Activated T-cell treated with anti-CD3 and anti-CD28 coated beads for 1 hour (primary cell): Measurements from ENCODE around the gene CD70.
"Not testable (repeated sequence)": the region's sequence is repeated elsewhere in the genome, so short reads cannot be mapped to it uniquely, and the experiment has no call there.

Experiments
- DNase-seq: peaks from one replicate; pipeline ENCODE4 v3.0.0-alpha.2; 2020; ENCODE audit warnings: low read depth

The CD70 gene

GRCh38 chr19:6597471-6598253 lies 6.7 kb upstream of the CD70 start:
- DNase-seq, result not testable (repeated sequence)

- DNase-seq, result no peak
These were observed 5.7 kb upstream of the CD70 start for GRCh38 chr19:6596621-6597020.

GRCh38 chr19:6593651-6594416 lies 2.9 kb upstream of the CD70 start:
- no peak for DNase-seq

- DNase-seq, result no peak
These were observed 608 bp downstream of the CD70 start for GRCh38 chr19:6590258-6590826.

GRCh38 chr19:6589711-6590257 lies 1.2 kb downstream of the CD70 start:
- no peak for DNase-seq

GRCh38 chr19:6588508-6589345 lies 2.2 kb downstream of the CD70 start:
- DNase-seq, result no peak

GRCh38 chr19:6587998-6588507 lies 2.9 kb downstream of the CD70 start:
- no peak for DNase-seq

GRCh38 chr19:6587093-6587820 lies 3.7 kb downstream of the CD70 start:
- no peak for DNase-seq

GRCh38 chr19:6586726-6587092 lies 4.2 kb downstream of the CD70 start:
- no peak for DNase-seq

GRCh38 chr19:6586056-6586455 lies 4.9 kb downstream of the CD70 start:
- DNase-seq, result no peak

- DNase-seq, result not testable (repeated sequence)
These were observed 8.2 kb downstream of the CD70 start for GRCh38 chr19:6582515-6583484.

GRCh38 chr19:6580313-6580712 lies 10.6 kb downstream of the CD70 start:
- DNase-seq, result no peak

GRCh38 chr19:6579450-6580178 lies 11.3 kb downstream of the CD70 start:
- DNase-seq, result no peak

- no peak for DNase-seq
These were observed 13.3 kb downstream of the CD70 start for GRCh38 chr19:6577476-6578125.

- DNase-seq, result no peak
These were observed 14.0 kb downstream of the CD70 start for GRCh38 chr19:6576869-6577475.

GRCh38 chr19:6573350-6573749 lies 17.6 kb downstream of the CD70 start:
- no peak for DNase-seq

- no peak for DNase-seq
These were observed 18.7 kb downstream of the CD70 start for GRCh38 chr19:6572217-6572616.

GRCh38 chr19:6571167-6571566 lies 19.8 kb downstream of the CD70 start:
- DNase-seq, result no peak
